ENCODE measurements around the gene LRRFIP2.
"Not testable (repeated sequence)": the region's sequence is repeated elsewhere in the genome, so short reads cannot be mapped to it uniquely, and the experiment has no call there.

The LRRFIP2 gene

DNA sequence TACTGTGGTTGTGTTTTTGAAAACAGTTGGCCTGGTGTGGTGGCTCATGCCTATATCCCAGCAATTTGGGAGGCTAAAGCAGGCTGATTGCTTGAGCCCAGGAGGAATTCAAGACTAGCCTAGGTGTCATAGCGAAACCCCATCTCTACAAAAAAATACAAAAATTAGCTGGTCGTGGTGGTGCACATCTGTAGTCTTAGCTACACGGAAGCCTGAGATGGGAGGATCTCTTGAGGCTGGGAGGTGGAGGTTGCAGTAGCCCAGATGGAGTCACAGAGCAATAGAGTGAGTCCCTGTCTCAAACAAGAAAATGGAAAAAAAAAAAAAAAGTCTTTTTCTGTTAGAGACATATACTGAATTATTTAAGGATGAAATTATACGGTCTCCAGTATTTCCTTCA lies 14.7 kb upstream of the LRRFIP2 start:
- no peak for DNase-seq

- no peak for DNase-seq
Measured at GRCh38 chr3:37183976-37184375, 9.6 kb upstream of the LRRFIP2 start.

GRCh38 chr3:37183375-37183831 lies 9.0 kb upstream of the LRRFIP2 start:
- DNase-seq: no peak

DNA sequence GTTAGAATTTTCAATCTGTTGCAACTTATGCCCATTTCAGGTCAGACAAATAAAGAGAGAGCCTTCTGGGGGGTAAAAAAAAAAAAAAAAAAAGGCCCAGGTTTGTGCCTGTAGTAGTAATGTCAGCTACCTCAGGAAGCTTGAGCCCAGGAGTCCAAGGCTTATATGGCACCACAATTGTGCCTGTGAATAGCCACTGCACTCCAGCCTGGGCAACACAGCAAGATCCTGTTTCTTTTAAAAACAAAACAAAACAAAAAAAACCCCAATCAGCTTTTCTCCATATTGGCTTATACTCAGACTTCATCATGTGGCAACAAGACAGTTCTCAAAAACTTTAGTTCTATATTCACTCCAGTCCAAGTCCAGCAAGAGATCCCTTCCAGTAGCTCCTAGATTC lies 8.4 kb upstream of the LRRFIP2 start:
- DNase-seq: no peak

DNA sequence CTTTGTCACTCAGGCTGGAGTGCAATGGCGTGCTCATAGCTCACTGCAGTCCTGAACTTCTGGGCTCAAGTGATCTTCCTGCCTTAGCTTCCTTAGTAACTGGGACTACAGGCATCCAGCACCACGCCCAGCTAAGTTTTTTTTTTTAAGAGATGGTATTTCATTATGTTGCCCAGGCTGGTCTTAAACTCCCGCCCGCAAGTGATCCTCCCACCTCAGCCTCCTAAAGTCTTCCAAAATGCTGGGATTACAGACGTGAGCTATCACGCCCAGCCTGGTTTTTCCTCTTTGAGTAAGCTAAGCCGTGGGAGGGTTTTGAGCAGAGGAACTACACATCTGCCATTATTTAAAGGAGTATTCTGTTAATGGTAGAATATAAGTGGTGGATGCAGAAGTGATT lies 7.4 kb upstream of the LRRFIP2 start:
- DNase-seq: no peak

DNA sequence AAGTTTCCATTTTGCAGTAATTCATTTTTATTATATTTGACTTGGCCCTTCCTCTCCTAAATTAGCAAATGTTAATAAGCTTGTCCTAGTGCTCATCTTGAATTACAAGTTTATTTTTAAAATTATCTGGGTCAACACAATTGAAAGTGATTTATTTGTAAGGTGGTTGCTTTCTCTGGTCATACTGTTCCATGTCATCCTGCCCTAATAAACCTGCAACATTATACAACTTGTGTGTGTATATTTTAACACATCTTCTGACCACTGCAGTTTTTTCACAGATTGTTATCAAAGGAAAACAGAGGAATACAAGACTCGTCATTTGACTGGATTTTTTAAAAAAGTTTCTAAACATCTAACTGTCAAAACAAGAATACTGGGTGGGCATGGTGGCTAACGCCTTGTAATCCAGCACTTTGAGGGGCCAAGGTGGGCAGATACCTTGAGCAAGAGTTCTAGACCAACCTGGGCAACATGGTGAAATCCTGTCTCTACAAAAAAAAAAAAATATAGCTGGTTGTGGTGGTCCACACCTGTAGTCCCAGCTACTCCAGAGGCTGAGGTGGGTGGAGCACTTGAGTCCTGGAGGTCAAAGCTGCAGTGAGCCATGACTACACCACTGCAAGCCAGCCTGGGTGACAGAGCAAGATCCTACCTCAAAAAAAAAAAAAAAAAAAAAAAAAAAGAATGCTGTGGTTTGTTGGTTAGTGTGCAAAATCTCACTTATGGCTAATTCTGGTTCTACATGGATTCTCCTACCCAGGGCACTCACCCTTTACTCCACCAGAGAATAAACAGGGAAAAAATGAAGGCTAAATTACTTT lies 5.0 kb upstream of the LRRFIP2 start:
- no peak for DNase-seq

GRCh38 chr3:37173806-37174205 lies 576 bp downstream of the LRRFIP2 start:
- DNase-seq: no peak

- DNase-seq: no peak
Measured at GRCh38 chr3:37171144-37171543, 3.2 kb downstream of the LRRFIP2 start.

DNA sequence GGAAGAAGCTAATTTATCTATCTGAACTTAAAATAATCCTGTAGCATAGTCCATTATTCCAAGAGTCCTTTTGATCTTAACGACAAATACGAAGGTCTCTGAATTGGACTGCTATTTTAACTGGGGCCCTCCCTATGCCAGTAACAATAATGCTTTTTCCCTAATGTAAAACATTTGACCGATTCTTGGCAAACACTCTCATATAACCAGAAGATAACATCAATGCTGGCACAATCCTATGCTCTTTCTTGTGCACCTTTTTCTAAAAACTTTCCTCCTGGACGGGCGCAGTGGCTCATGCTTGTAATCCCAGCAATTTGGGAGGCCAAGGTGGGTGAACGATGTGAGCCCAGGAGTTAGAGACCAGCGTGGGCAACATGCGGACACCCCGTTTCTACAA lies 3.9 kb downstream of the LRRFIP2 start:
- no peak for DNase-seq

- DNase-seq: no peak
Measured at GRCh38 chr3:37170060-37170459, 4.3 kb downstream of the LRRFIP2 start.

DNA sequence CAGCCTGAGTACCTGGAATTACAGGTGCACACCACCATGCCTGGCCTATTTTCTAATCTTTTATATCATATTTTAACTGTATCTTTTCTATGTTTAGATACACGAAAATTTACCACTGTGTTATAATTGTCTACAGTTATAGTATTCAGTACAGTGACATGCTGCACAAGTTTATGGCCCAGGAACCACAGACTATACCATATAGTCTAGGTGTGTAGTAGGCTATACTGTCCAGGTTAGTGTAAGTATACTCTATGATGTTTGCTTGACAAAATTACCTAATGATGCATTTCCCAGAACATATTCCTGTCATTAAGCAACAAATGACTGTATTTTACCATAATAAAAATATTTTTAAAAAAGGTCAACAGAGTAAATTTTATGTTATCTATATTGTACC lies 5.5 kb downstream of the LRRFIP2 start:
- DNase-seq: no peak

- no peak for DNase-seq
Measured at GRCh38 chr3:37163262-37164015, 10.9 kb downstream of the LRRFIP2 start.

DNA sequence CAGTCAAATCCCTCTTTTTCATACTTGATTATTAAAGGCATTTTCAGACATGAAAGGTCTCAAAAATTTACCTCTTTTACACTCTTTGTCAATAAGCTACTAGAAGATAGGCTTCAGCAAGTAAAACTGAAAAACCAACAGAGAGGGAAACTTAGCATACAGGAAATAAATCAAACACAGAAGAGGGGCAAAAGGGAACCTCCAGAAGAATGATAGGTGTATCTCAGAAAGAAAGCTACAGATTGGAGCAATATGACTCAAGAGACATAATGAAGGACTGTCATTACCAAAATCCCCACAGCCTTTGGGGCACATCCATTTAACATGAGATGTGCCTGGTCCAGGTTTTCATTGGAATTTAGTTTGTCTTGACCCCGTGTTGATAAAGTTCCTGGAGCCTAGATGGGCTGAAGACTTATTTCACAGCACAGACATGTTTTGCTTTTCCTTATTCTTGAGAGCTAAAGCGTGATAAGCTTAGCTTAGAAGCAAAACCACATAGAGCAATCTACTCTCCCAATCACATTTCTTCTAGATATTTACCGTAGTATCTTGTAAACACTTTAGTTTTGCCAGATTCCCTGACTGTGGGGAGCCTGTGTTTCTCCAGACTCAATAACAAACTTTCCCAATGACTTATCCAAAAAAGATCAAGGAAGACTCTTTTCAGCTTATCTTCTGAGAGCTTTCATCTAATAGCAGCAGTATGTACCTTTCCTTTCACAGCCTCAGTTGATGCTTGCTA lies 11.7 kb downstream of the LRRFIP2 start:
- DNase-seq: no peak

- no peak for DNase-seq
Measured at GRCh38 chr3:37161351-37161750, 13.0 kb downstream of the LRRFIP2 start.

DNA sequence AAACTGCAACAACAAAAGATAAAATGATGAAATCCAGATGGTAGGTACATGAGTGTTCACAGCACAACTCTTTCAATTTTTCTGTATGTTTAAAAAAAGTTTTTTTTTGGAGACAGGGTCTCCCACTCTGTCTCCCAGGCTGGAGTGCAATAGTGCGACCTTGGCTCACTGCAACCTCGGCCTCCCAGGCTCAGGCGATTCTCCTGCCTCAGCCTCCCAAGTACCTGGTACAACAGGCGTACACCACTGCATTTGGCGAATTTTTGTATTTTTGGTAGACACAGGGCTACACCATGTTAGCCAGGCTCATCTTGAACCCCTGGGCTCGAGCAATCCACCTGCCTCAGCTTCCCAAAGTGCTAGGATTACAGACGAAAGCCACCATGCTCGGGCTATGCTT lies 18.6 kb downstream of the LRRFIP2 start:
- no peak for DNase-seq

DNA sequence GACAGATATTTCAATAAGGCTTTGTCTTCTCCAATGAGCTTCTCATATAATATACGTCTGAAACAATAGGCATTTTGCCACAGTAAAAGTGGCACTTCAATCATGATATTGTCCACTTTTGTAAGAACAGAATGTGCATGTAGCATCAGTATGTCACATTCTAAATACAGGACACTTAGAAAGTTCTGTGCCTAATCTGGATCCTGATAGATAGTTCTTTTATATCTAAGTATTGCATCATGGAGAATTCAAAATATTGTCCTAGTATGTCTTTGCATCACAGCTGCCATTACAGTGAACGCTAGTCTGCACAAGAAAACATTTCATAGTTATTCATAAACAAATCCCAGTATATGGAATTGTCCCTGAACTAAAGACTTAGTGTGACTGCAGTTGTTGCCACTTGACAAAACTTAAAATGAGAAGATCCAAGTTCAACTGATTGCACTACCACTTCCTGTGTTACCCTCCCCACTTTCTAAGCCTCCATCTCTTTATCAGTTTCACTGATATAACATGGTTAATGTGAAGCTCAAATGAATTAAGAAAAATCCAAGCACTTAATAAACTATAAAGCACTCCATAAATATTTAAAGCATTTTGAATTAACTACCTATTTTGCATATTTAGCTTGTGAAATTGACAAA lies 19.6 kb downstream of the LRRFIP2 start:
- DNase-seq: no peak

GRCh38 chr3:37150621-37151020 lies 23.8 kb downstream of the LRRFIP2 start:
- no peak for DNase-seq

DNA sequence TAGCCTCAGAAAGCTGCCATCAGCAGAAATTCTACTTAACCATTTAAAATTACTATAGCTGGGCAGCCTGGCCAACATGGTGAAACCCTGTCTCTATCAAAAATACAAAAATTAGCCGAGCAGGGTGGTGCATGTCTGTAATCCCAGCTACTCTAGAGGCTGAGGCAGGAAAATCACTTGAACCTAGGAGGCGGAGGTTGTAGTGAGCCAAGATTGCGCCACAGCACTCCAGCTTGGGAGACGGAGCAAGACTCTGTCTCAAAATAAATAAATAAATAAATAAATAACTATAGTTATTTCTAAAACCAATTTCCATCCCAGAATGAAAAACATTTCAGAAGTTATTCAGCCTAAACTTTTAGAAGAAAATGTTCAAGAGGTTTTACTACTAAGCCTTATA lies 25.1 kb downstream of the LRRFIP2 start:
- DNase-seq: no peak

DNA sequence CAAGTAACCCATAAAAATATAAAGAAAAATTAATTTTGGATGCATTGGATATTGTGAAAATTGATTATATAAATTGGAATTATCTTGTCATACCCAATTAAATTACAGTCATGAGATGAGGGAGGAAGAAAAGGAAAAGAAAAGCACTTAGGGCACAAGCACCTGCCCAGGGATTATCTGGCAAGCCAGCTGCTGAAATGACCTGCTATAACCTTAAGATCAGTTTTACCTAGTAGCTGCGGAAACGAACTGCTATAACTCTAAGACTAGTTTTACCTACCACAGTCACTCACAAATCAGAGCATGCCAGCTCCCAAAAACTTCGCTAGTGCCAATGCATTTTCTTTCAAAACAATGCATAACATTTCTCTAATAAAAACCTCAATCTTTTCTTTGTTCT lies 26.2 kb downstream of the LRRFIP2 start:
- no peak for DNase-seq

DNA sequence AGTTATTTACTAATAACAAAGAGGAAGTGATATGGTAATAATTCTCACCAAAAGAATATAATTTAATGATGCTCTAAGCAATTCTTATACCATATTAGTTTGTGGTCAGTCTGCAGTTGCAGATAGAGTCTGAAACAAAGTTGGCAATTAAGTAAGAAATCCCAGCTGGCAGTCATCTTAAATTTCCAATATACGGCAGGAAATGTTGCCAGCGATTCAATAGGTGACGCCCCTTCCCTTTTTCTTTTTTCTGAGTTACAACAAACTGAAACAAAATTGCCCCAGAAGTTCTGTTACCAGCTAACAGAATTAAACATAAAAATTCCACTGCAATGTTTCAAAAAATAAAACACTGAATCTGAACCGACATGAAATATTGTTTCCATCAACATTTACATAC lies 26.7 kb downstream of the LRRFIP2 start:
- DNase-seq: no peak

GRCh38 chr3:37146927-37147326 lies 27.5 kb downstream of the LRRFIP2 start:
- not testable (repeated sequence) for DNase-seq

DNA sequence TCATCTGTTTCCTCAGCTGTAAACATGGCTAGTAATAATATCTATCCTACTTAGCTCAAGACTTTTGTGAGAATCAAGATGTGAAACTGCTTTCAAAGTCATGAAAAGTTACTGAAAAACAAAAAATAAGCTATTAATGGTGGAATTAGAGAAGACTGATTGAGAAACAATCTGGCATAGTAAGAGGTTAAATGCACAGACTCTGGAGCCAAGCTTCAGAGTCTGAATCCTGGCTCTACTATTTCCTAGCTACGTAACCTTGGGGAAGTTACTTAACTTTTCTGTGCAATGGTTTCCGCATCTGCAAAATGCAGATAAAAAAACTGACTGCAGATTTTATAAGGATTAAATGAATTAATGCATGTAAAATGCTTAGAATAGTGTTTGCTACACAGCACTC lies 28.8 kb downstream of the LRRFIP2 start:
- no peak for DNase-seq

DNA sequence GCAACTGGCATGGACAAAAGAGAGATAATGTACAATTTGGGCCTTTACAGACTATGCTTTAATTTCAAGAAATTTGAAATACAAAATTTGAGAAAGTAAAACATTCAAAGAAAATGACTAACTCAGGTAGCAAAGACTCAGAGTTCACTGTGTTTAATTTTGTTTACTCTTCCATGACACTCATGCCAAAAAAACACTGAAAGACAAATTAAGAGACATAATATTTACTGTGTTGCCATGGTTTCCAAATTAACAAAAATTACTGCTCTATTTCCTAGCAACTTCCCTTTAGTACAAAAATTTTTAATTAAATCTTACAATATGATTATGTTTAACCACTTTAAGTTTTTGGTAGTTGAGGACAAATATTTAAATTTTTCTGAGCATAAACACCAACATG lies 29.6 kb downstream of the LRRFIP2 start:
- DNase-seq: no peak

Measured in T-helper 9 cell (primary cell).